GM12891 (cell line): ENCODE data around the gene ATP2B2.

ENCODE experiments used
- POLR2A ChIP-seq: IDR thresholded peaks from 2 replicates; pipeline ENCODE4 v1.6.1; 2011; ENCODE audit warnings: low read depth, low read length, control low read depth
- POLR2AphosphoS5 ChIP-seq: IDR thresholded peaks from 2 replicates; pipeline ENCODE4 v1.6.1; 2011; ENCODE audit warnings: low read depth, low read length, control low read depth
- SPI1 ChIP-seq: IDR thresholded peaks from 2 replicates; pipeline ENCODE4 v1.6.1; 2011; ENCODE audit warnings: low read depth, low read length, control low read depth

GRCh38 chr3:10549617-10550230, 44.3 kb upstream of the ATP2B2 start:
- TF ChIP-seq SPI1 (no peak), POLR2AphosphoS5 (no peak), POLR2A (no peak)
